ENCODE measurements around the gene FA2H.

FA2H gene

DNA sequence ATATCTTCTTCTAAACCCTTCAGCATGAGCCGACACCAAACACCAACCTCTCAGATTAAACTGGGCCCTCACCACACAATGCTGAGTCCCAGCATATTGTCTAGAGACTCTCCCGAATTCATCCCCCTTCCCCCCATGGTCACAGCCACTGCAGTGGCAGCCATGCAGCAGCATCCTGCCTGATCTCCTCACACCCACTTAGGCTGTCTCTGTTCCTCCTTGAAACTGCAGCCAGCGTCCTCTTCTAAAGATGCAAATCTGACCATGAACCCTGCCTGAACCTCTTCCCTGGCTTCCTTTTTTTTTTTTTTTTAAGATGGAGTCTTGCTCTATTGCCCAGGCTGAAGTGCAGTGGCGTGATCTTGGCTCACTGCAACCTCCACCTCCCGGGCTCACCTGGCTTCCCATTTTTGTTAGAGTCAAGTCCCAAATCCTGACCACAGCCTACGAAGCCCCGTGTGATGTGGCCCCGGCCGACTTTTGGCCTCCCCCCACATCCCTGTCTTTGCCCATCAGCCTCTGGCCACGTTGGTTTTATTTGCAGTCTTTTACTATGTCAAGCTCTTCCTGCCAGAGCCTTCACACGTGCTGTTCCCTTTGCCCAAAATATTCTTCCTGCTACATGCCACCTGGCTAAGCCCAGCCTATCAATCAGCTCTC lies 2.8 kb downstream of the FA2H start:
- ATAC-seq (ENCODE audit: low read depth) (no peak), DNase-seq (ENCODE audit: low spot score) (no peak)
- TF ChIP-seq, protein P1, sequence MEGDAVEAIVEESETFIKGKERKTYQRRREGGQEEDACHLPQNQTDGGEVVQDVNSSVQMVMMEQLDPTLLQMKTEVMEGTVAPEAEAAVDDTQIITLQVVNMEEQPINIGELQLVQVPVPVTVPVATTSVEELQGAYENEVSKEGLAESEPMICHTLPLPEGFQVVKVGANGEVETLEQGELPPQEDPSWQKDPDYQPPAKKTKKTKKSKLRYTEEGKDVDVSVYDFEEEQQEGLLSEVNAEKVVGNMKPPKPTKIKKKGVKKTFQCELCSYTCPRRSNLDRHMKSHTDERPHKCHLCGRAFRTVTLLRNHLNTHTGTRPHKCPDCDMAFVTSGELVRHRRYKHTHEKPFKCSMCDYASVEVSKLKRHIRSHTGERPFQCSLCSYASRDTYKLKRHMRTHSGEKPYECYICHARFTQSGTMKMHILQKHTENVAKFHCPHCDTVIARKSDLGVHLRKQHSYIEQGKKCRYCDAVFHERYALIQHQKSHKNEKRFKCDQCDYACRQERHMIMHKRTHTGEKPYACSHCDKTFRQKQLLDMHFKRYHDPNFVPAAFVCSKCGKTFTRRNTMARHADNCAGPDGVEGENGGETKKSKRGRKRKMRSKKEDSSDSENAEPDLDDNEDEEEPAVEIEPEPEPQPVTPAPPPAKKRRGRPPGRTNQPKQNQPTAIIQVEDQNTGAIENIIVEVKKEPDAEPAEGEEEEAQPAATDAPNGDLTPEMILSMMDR (IDR thresholded peaks at IDR 0.05; ENCODE audit: poor library complexity, severe bottlenecking): no peak
- Histone ChIP-seq H3K4me1 (ENCODE audit: insufficient read depth, poor library complexity, severe bottlenecking) (no peaks in the 10 kb centered on the region), H3K36me3 (ENCODE audit: low read depth) (no peaks in the 10 kb centered on the region), H3K27ac (ENCODE audit: poor library complexity, severe bottlenecking) (no peak overlapping the region), H3K4me3 (ENCODE audit: severe bottlenecking) (no peak overlapping the region), H3K27me3 (ENCODE audit: insufficient read depth, poor library complexity, severe bottlenecking) (no peaks in the 10 kb centered on the region), H3K9me3 (ENCODE audit: severe bottlenecking) (no peaks in the 10 kb centered on the region)

DNA sequence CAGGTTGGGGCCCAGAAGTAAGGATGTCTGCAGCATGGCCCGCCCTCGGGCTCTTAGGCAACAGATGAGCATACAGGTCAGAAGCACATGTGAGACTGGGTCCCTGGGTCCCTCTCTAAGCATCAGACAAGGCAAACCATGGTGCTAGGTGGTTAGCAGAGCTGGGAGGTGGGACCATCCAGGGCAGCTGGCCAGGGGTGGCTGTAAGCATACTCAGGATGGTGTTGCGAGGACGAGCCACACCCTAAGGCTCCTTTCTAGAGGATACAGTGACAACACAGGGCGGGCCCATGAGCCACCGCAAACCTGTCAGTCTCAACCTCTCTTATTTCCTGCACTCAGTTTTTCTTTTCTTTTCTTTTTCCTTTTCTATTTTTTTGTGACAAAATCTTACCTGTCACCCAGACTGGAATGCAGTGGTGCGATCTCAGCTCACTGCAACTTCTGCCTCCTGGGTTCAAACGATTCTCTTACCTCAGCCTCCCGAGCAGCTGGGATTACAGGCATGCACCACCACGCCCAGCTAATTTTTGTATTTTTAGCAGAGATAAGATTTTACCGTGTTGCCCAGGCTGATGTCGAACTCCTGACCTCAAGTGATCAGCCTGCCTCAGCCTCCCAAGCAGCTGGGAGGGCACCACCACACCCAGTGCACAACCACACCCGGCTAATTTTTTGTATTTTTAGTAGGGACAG lies 3.6 kb downstream of the FA2H start:
- Histone ChIP-seq H3K27ac (ENCODE audit: poor library complexity, severe bottlenecking) (no peak overlapping the region), H3K36me3 (ENCODE audit: low read depth) (no peaks in the 10 kb centered on the region), H3K27me3 (ENCODE audit: insufficient read depth, poor library complexity, severe bottlenecking) (no peaks in the 10 kb centered on the region), H3K9me3 (ENCODE audit: severe bottlenecking) (no peaks in the 10 kb centered on the region), H3K4me1 (ENCODE audit: insufficient read depth, poor library complexity, severe bottlenecking) (no peaks in the 10 kb centered on the region), H3K4me3 (ENCODE audit: severe bottlenecking) (no peak overlapping the region)
- TF ChIP-seq, protein P1 (IDR thresholded peaks at IDR 0.05; ENCODE audit: poor library complexity, severe bottlenecking): no peak
- no peak for ATAC-seq (ENCODE audit: low read depth)
- DNase-seq (ENCODE audit: low spot score): no peak

- no peaks in the 10 kb centered on the region for H3K27me3 ChIP-seq (ENCODE audit: insufficient read depth, poor library complexity, severe bottlenecking)
- TF ChIP-seq, protein P1 (IDR thresholded peaks at IDR 0.05; ENCODE audit: poor library complexity, severe bottlenecking): no peak
- DNase-seq (ENCODE audit: low spot score) (no peak), ATAC-seq (ENCODE audit: low read depth) (no peak)
- H3K36me3 ChIP-seq (ENCODE audit: low read depth): no peaks in the 10 kb centered on the region
- no peaks in the 10 kb centered on the region for H3K9me3 ChIP-seq (ENCODE audit: severe bottlenecking)
- H3K4me1 ChIP-seq (ENCODE audit: insufficient read depth, poor library complexity, severe bottlenecking): no peaks in the 10 kb centered on the region
- no peak overlapping the region for H3K27ac ChIP-seq (ENCODE audit: poor library complexity, severe bottlenecking)
- H3K4me3 ChIP-seq (ENCODE audit: severe bottlenecking): no peak overlapping the region
These were observed 4.9 kb downstream of the FA2H start for GRCh38 chr16:74769586-74770190.

- Histone ChIP-seq H3K4me3 (ENCODE audit: severe bottlenecking) (no peak overlapping the region), H3K27ac (ENCODE audit: poor library complexity, severe bottlenecking) (no peak overlapping the region), H3K9me3 (ENCODE audit: severe bottlenecking) (no peaks in the 10 kb centered on the region), H3K4me1 (ENCODE audit: insufficient read depth, poor library complexity, severe bottlenecking) (no peaks in the 10 kb centered on the region), H3K27me3 (ENCODE audit: insufficient read depth, poor library complexity, severe bottlenecking) (no peaks in the 10 kb centered on the region), H3K36me3 (ENCODE audit: low read depth) (no peaks in the 10 kb centered on the region)
- TF ChIP-seq, protein P1 (IDR thresholded peaks at IDR 0.05; ENCODE audit: poor library complexity, severe bottlenecking): no peak
- no peak for ATAC-seq (ENCODE audit: low read depth)
- DNase-seq (ENCODE audit: low spot score): no peak
These were observed 6.4 kb downstream of the FA2H start for GRCh38 chr16:74768239-74768638.
